Stomach (tissue), 9 donors: ENCODE data around the gene TH. TPM values are rescaled to one million over a fixed set of nuclear protein-coding genes. Genes with fewer than 3 reads are reported as not detected.

ENCODE experiments used
- DNase-seq, 2 donors: peaks; one replicate each; pipeline versions ENCODE4 v3.0.0 to v3.0.0-alpha.2; 2013 to 2019
- H3K27ac ChIP-seq, 5 donors: fragments of 200-600 bp in 4 of 5; sonication (generic) in 4 of 5; one replicate each; pipeline ENCODE4 v1.5.1; 2013 to 2019; ENCODE audit warnings: mild to moderate bottlenecking in 1 of 5, moderate library complexity in 1 of 5
- H3K27me3 ChIP-seq, 3 donors: fragments of 200-600 bp; sonication (generic); one replicate each; pipeline ENCODE4 v1.5.1; 2017 to 2019; ENCODE audit warnings: mixed run types in 1 of 3
- H3K36me3 ChIP-seq, 4 donors: fragments of 200-600 bp; sonication (generic); 1 replicate in 3 of 4; 2 replicates in 1 of 4; pipeline ENCODE4 v1.5.1; 2016 to 2019
- H3K4me1 ChIP-seq, 4 donors: fragments of 200-600 bp; sonication (generic); one replicate each; pipeline ENCODE4 v1.5.1; 2016 to 2019
- H3K4me3 ChIP-seq, 4 donors: fragments of 200-600 bp; sonication (generic) in 3 of 4; one replicate each; pipeline ENCODE4 v1.5.1; 2016 to 2019; ENCODE audit warnings: mild to moderate bottlenecking in 1 of 4
- H3K9me3 ChIP-seq, 4 donors: fragments of 200-600 bp; sonication (generic); one replicate each; pipeline ENCODE4 v1.5.1; 2016 to 2019
- CTCF ChIP-seq, 7 experiments: fragments of 450-650 bp in 4 of 7; fragments of 200-600 bp in 3 of 7; sonication (generic) in 3 of 7; IDR thresholded peaks; one replicate each; pipeline ENCODE4 v1.5.1; 2016 to 2019; ENCODE audit warnings: antibody characterized with exemption in 7 of 7, control low read depth in 2 of 7, mild to moderate bottlenecking in 1 of 7
- EP300 ChIP-seq: sonication (generic); formaldehyde crosslinking; IDR thresholded peaks from one replicate; pipeline ENCODE4 v1.6.1; 2017; ENCODE audit warnings: antibody characterized with exemption
- POLR2A ChIP-seq, 4 donors: fragments of 450-650 bp; IDR thresholded peaks; one replicate each; pipeline ENCODE4 v1.6.1; 2016; ENCODE audit warnings: antibody characterized with exemption in 4 of 4, control low read depth in 2 of 4, mild to moderate bottlenecking in 1 of 4, moderate library complexity in 1 of 4
- POLR2AphosphoS5 ChIP-seq, 3 donors: sonication (generic); formaldehyde crosslinking; IDR thresholded peaks; one replicate each; pipeline ENCODE4 v1.6.1; 2016; ENCODE audit warnings: antibody characterized with exemption in 3 of 3
- WGBS, 5 donors: extraction: QIAGEN DNeasy Blood & Tissue Kit in 3 of 5; methylation state at CpG; one replicate each; pipeline versions ENCODE4 v1.1.5 to v1.1.7; 2013 to 2018; 5-methylcytosine and 5-hydroxymethylcytosine counted together
- intact Hi-C: fragments of 100-400 bp; cut with DNase I; formaldehyde crosslinking; loops from one replicate; pipeline ENCODE4 v1.15.1; 2023; ENCODE audit warnings: low total_unique reads
- polyA plus RNA-seq, 3 donors: library from polyadenylated mRNA; stranded (reverse); fragments of 200-250 nt; gene quantifications; one replicate each; pipeline ENCODE4 v1.2.3, GENCODE V29; 2013
- total RNA-seq, 5 donors: library from RNA; depleted of rRNA; stranded (reverse); fragments of >200 nt; gene quantifications; one replicate each; pipeline versions ENCODE4 v1.1.0 to v1.2.3, GENCODE V29; 2014 to 2016
- donor health status: healthy with polysubstance abuse.
- donor health status: Bipolar disorder and iron deficiency.
- donor health status: healthy.

TH gene
- total and polyA plus RNA-seq, 8 donors: 0.13 to 1.7 TPM; not detected in 6

- 74 to 85% (median 77%) methylated on average over 23 to 45 of the region's 45 CpGs for WGBS, 5 donors
- Histone ChIP-seq H3K9me3 (no peaks in the 10 kb centered on the region), H3K27me3 (peaks cover 2 to 54% (median 28%) of the 10 kb centered on the region in 3 donors), H3K27ac (no peak overlapping the region), H3K4me1 (peaks cover 5 to 13% (median 9%) of the 10 kb centered on the region in 4 donors), H3K36me3 (no peaks in the 10 kb centered on the region), H3K4me3 (no peak overlapping the region)
- TF ChIP-seq POLR2AphosphoS5 (IDR thresholded peaks at IDR 0.05) (no peak), CTCF (IDR thresholded peaks at IDR 0.05) (no peak), EP300 (no peak), POLR2A (IDR thresholded peaks at IDR 0.05) (no peak)
- intact Hi-C loops: no loop called here
- no peak for DNase-seq
These were observed 1.7 kb downstream of the TH start for GRCh38 chr11:2169626-2170570.

- no peak overlapping the region for H3K4me3 ChIP-seq
- no peaks in the 10 kb centered on the region for H3K9me3 ChIP-seq
- peaks cover 2 to 63% (median 28%) of the 10 kb centered on the region in 3 donors for H3K27me3 ChIP-seq
- no peak for DNase-seq
- H3K36me3 ChIP-seq: no peaks in the 10 kb centered on the region
- intact Hi-C loops: no loop called here
- TF ChIP-seq EP300: no peak
- TF ChIP-seq POLR2AphosphoS5 (IDR thresholded peaks at IDR 0.05): no peak
- TF ChIP-seq CTCF (IDR thresholded peaks at IDR 0.05): no peak
- TF ChIP-seq POLR2A (IDR thresholded peaks at IDR 0.05): no peak
- WGBS, 5 donors: 38 to 61% (median 54%) methylated on average over 2 to 10 of the region's 10 CpGs
- H3K4me1 ChIP-seq: peaks cover 5 to 13% (median 9%) of the 10 kb centered on the region in 4 donors
- no peak overlapping the region for H3K27ac ChIP-seq
These were observed 2.6 kb downstream of the TH start for GRCh38 chr11:2169005-2169378.

GRCh38 chr11:2168286-2169004 is 3.2 kb downstream of the TH start:
- TF ChIP-seq CTCF (IDR thresholded peaks at IDR 0.05): no peak
- TF ChIP-seq EP300: no peak
- no peak for TF ChIP-seq POLR2AphosphoS5 (IDR thresholded peaks at IDR 0.05)
- TF ChIP-seq POLR2A (IDR thresholded peaks at IDR 0.05): no peak
- intact Hi-C loops: no loop called here

More at GRCh38 chr11:2168286-2169004, 3.2 kb downstream of the TH start:
- H3K36me3 ChIP-seq: no peaks in the 10 kb centered on the region
- WGBS, 5 donors: 78 to 83% (median 81%) methylated on average over 15 to 33 of the region's 33 CpGs
- DNase-seq: no peak
- no peak overlapping the region for H3K27ac ChIP-seq
- H3K4me3 ChIP-seq: no peak overlapping the region
- H3K9me3 ChIP-seq: no peaks in the 10 kb centered on the region
- peaks cover 5 to 13% (median 9%) of the 10 kb centered on the region in 4 donors for H3K4me1 ChIP-seq
- peaks cover 2 to 68% (median 28%) of the 10 kb centered on the region in 3 donors for H3K27me3 ChIP-seq
